HG02973 (cell line): ENCODE measurements around the gene LDLRAD2.

Experiments
- ATAC-seq: cut with Tn5 transposase; IDR thresholded peaks from one replicate; pipeline ENCODE4 v1.9.1; 2021; ENCODE audit warnings: moderate library complexity; ENCODE audit not compliant: unreplicated experiment

The LDLRAD2 gene

DNA sequence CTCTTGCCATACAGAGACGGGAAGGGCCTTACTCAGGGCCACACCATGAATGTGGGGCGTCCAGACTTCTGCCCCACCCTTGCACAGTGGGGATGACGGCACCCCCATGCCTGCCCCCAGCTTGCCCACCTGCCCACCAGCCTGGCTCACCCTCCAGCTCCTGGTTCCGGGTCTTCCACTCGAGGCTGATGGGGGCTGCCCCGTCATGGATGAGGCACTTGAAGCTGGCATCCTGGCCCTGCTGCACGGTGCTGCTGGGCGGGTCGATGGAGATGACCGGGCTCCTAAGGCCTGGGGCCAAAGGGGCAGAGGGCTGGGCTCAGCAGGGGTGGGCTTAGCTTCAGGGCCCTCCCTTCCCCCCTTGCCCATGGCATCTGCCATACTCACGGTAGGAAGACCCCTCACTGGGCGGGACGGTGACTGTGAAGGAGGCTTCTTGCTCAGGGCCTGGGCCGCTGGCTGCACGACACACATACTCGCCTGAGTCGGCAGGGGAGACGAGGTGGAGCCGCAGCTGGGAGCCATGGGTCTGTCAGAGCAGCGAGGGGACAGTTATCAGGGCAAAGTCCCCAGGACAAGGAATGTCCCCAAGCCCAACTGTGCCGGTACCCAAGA lies 29.9 kb downstream of the LDLRAD2 start:
- ATAC-seq: no peak

DNA sequence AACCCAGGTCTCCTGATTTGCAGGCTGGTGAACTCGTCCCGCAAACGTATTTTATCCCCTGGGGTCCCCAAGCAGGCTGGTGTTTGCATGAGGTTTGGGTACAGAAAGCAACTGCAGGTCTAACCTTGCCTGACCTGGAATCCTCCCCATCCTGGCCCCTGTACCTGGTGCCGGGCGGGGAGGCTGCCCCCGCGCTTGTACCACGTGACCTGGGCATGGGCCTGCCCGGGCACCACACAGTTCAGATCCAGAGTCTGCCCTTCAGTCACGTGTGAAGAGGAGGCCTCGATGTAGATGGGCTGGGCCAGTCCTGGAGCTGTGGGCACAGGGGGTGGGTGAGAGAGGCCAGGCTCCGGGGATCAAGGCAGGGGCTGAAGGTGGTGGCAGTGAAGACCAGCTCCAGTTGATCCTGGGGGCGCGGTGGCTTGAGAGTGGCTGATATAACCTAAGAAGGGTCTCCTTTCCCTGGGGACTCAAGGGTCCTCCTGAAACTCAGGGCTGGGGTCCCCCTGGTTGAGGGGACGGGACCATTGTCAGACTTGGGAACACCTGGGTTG lies 30.6 kb downstream of the LDLRAD2 start:
- ATAC-seq: no peak

DNA sequence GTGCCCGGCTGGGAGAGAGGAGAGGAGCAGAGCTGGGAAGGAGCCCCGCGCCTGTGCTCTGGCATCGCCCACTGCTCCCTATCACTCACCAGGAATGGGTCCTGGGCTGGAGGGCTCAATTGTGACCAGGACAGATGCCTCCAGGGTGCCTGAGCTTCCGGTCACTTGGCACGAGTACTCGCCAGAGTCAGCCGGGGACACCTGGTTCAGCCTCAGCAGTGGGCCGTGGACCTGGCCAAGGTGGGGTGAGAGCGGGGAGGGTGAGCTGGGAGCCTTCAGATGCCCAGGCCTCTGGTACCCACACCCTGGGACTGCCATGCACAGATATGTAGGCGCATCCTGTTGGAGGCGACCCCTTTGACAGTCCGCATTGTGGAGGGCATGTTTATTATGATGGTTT lies 31.1 kb downstream of the LDLRAD2 start:
- ATAC-seq: no peak

DNA sequence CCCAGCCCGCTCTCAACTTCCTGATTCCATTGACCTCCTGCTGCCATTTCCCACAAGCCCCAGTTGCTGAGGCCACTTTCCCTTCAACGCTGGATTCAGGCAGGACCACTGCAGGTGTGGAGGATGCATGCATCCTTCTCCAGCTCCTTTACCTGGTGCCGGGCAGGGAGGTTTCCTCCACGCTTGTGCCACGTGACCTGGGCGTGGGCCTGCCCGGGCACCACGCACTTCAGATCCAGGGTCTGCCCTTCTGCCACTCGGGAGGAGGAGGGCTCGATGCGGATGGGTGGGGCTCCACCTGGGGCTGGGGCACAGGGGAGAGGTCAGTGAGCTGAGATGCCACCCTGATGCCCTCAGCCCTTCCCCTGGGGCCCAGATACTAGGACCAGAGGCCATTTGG lies 31.9 kb downstream of the LDLRAD2 start:
- ATAC-seq: no peak

DNA sequence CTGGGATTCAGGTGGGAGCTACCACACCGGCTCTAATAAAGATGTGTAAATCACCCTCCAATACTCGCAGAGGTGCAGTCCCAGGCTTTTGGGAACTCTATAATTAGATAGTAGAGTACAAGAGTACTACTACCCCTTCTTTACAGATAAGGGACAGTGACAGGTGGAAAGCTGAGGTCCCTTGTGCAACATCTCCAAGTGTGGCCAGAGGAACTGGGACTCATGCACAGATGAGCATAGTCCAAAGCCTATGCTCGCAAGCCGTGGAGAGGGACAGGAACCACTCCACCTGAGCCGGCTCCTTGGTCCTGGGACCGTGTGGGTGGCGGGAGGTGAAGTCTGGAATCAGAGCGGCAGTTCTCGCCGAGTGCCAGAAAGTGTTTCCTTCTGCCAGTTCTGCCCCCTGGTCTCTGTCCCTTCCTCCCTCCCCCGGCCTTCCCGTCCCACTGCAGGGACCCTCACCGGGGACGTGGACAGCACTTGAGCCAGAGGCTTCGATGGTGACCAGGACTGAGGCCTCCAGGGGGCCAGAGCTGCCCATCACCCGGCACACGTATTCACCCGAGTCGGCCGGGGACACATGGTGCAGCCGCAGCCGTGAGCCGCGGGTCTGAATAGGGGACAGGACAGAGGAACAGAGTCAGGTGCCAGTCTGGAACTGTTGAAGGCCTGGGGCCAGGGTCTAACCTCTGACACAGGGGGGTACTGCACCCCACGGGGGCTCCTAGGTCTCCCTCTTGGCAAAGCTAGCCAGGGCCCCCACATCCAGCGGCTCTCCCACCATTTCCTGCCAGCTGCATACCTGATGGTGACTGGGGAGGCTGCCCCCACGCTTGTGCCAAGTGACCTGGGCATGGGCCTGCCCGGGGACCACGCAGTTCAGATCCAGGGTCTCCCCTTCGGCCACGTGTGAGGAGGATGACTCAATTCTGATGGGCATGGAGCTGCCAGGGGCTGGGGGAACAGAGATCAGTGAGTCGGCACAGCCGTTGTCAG lies 33.9 kb downstream of the LDLRAD2 start:
- no peak for ATAC-seq

DNA sequence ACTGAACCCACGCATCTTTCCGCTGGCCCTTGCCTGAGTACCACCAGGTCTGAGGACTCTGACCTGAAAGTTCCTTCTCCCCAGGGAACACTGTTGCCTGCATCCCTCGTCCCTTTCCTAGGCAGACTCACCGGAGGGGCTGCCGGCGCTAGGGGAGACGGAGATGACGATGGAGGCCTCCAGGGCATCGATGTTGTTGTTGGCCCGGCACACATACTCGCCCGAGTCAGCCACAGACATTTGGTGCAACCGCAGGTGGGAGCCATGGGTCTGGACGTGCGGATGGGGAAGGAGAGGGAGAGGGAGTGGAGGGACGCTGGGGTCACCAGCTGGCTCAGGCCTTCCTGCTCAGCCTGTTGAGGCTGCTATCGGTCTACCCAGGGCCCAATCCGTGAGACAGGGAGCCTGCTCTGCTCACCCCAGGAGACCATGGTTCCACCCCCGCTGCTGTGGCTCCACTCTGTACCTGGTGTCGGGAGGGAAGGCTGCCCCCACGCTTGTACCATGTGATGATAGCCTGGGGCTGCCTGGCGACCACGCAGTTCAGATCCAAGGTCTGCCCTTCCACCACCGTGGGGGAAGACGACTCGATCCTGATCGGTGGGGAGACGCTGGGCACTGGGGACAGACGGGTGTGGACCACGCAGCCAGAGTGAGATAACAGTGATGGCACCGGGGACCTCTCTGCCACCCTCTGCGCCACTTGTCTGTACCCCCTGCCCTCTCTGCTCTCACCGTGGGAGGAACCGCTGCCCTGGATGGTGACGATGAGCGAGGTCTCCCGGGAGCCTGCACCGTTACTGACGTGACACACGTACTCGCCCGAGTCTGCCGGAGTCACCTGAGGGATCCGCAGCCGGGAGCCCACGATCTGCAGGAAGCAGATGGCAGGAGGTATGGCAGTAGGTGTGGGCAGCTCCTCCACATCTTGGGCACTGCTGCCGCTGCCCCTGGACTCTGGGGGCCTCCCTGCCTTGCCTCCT lies 35.4 kb downstream of the LDLRAD2 start:
- ATAC-seq: no peak

DNA sequence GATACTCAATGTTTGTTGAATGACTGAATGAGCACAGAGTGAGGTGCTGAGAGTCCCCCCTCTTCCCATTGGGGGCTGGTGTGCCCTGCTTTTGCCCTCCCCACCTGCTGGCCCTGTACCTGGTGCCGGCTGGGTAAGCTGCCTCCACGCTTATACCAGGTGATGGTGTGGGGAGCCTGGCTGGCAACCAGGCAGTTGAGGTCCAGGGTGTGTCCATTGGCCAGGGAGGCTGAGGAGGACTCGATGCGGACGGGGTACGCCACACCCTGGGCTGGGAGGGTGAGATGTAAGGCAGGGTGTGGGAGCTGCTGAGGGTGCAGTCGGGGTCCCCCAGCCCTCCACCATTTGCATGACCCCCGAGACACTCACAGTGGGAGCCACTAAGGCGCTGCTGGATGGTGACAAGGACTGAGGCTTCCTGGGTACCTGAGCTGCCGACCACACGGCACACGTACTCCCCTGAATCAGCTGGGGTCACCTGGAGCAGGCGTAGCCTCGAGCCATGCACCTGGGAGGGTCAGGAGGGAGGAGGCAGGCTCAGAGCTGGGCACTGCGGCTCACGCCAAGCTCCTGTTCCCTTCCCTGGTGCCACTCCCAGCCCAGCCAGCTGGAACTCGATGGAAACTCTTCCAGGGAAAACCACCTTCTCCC lies 36.6 kb downstream of the LDLRAD2 start:
- no peak for ATAC-seq

DNA sequence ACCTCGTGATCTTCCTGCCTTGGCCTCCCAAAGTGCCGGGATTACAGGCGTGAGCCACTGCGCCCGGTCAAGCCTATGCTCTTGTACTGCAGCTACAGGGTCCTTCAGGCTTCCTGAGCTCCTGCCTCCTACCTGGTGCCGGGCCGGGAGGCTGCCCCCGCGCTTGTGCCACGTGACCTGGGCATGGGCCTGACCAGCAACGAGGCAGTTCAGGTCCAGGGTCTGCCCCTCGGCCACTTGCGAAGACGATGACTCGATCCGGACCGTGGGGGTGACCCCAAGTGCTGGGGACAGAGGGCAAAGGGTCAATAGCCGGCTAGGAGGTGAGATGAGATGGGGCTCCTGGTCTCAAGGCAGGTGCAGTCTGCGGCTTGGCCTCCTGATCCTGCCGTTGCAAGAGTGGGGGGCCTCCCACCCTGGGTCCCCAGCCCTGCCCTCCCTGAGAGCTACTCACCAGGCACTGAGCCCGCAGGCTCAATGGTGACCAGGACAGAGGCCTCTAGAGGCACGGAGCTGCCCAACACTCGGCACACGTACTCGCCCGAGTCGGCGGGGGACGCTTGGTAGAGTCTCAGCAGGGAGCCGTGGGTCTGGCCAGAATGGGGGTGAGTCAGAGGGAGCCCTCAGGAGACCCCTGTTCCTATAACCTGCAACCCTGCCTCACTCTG lies 38.0 kb downstream of the LDLRAD2 start:
- no peak for ATAC-seq

DNA sequence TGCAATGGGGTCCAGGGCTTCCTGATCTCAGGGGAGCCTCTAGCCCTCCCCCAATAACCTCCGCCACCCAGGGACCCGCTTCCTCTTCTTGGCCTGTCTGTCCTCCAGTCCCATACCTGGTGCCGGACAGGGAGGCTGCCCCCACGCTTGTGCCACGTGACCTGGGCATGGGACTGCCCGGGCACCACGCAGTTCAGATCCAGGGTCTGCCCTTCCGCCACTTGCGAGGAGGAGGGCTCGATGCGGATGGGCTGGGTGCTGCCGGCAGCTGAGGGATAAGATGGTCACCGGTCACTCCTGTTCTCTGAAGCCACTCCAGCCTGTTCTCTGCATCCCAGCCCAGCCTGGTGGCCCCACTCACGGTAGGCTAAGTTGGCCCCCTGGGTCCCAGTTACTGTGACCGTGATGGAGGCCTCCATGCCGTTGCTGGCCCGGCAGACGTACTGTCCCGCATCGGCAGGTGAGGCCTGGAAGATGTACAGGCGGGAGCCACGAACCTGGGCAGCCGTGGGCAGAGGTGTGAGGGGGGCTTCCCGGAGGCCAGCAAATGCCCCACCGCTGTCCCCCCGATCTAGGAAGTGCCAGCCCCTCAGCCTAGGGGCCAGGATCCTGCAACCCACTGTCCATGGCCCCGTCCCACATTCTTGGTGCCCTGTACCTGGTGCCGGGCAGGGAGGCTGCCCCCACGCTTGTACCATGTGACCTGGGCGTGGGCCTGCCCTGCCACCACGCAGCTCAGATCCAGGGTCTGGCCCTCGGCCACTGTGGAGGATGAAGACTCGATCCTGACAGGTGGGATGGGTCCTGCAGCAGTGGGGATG lies 39.6 kb downstream of the LDLRAD2 start:
- no peak for ATAC-seq

DNA sequence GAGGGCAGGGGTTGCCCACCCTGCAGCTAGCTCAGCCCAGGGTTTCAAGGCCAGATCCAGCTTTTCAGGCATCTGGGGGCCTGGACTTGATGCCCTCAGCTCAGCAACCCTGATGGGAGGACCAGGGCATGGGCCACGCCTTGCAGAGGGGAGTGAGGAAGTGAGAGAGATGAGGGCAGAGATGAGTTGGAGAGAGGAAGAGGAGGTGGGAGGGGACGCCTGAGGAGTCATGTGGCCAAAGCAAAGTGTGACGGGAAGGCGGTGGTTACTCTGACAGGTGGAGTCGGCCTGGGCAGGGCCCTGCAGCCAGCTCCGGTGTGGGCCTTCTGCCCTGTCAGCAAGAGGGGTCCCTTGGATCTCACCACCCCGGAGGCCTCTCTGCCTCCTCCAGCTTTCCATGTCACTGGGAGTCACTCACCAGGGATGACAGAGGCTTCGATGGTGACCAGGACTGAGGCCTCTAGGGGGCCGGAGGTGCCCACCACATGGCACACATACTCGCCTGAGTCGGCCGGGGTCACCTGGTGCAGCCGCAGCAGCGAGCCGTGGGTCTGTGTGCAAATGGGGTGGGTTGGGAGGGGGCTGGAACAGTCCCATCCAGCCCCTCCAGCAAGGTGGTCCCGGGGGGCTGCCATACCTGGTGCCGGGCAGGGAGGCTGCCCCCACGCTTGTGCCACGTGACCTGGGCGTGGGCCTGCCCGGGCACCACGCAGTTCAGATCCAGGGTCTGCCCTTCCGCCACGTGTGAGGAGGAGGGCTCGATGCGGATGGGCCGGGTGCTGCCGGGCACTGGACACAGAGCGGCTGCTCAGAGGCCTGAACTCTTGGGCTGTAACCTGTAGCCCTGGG lies 40.4 kb downstream of the LDLRAD2 start:
- no peak for ATAC-seq

DNA sequence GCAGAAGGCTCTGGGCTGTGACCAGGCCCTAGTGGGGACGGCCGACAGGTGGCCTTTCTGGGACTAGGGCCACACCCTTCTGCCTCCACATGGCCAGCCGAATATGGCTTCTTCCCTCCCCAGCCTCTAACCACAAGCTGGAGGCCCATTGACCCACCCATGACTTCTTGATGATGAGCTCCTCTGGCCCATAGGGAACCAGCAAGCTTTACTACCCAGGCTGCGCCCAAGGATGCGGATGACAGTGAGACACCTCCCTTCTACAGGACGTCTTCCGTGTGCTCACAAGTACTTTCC lies 41.0 kb downstream of the LDLRAD2 start:
- no peak for ATAC-seq

DNA sequence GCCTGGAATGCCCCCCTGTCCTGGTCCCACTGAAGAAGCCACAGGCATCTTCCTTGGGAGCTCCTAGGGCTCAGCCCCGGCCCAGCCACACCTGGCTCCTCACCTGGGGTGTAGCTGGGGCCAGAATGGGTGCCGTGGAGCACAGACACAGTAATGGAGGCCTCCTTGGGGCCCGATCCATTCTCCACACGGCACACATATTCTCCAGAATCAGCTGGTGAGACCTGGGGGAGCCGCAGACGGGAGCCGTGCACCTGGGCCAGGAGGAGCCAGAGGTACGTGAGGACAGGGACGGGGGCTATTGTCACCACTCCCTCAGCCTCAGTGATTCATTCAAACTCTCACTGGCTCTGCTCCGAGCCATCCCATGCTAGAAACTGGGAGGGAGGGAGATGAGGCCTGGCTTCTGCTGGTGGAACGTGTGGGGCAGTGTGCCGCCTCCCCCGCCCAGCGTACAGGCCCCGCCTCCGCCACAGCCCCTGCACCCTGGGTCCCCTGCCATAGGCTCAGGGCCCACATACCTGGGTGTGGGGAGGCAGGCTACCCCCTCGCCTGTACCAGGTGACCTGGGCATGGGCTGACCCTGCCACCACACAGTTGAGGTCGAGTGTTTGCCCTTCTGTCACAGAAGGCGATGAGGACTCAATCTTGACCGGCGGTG lies 42.2 kb downstream of the LDLRAD2 start:
- no peak for ATAC-seq

DNA sequence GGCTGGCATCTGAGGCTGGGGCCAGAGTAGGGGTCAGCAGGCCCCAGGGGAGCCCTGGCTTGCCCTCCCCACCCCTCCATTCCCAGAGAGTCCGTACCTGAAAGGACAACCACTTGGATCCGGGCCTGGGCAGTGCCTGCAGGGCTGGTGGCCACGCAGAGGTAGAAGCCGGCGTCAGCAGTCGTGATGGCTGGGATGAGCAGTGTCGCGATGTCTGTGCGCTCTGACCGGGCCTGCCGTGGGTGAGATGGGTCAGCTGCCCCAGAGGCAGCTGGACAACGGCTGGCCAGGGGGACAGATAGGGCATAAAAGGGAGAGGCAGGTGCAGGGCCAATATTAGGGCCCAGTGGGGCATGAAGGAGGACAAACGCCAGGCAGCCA lies 42.7 kb downstream of the LDLRAD2 start:
- ATAC-seq: no peak

DNA sequence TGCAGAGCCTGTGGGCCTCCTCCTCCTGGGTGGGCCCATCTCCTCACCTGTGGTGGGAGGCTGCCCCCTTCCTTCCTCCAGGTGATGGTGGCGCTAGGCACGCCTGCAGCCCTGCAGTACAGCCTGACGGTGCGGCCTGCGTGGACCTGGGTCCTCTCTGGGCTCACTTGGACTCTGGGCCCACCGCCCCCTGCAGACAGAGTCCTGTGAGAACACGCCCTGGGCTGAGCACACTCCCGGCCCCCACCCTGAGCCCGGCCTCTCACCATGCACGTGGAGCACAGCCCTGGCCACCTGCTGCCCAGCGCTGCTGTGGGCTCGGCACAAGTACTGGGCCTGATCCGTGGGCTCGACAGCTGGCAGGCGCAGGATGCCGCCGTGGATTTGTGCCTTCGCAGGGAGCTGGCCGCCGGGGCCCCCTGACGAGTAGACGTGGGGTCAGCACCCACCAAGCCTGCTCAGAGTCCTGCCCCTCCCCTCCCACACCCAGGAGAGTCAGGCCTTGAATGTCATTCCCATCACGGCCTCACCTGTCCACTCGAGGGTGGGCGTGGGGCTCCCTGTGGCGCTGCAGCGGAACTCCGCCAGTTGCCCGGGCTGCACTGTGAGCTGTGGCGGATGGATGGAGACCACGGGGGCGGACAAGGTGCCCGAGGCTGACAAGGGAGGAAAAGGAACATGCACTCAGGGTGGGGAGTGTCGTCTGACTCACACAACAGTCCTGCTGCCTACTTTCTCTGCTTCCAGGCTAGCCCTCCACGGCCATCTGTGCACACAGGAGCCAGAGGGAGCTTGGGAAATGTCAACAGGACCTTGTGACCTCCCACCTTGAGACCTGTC lies 43.4 kb downstream of the LDLRAD2 start:
- no peak for ATAC-seq

DNA sequence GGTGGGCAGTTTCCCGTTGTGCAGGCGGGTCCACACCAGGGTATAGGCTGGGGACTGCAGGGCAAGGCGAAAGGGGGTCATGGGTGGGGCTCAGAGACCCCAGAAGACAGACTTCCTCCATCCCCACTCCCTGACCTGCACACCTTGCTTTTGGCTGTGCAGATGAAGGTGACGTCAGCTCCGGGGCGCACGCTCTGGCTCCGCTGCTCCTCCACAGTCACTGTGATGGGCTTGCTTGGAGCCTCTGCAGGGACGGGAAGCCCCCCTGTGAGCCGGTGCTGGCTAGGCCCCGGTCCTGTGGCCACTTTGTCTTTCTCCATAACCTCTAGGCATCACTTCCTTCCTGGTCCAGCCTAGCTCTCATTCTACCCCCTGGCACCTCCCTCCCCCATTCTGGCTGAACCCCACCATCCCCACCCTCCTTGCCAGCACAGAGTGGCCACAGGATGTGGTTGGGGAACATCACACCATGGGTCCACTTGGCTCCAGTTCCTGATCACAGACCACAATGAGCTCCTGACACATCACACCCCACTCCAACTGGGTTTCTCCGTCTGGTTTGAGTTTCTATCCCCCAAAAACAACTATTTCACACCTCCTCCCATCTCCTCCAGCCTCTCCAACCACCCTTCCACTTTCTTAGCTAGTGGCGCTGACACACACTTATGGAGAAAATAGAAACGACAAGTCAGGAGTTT lies 45.2 kb downstream of the LDLRAD2 start:
- ATAC-seq: no peak
